ENCODE measurements around the gene SORCS1. TPM values are rescaled to one million over a fixed set of nuclear protein-coding genes. Genes with fewer than 3 reads are reported as not detected.

Gene SORCS1
- total RNA-seq, 1 experiment from 2014 or later = not detected

DNA sequence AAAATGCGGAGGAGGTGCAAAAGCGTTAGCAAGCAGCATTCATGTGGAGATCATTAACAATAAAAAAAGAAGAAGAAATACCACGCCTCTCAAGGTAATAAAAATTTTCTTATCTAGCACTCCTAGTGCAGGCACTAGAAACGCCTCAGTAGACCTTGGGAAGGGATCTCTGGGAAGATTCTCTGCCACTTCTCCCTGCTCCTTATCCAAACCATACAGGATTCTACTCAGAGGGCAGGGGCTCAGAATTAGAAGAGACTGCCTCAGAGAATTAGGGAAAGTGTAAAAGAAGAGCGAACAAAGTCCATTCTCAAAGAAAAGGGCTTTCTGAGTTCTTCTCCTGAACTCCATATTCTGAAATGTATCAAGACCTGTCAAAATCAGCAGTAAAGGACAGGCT is 413.4 kb downstream of the SORCS1 start:
- no peak overlapping the region for H3K9ac ChIP-seq (ENCODE audit: low read length)
- RAD21 ChIA-PET (ENCODE audit: low non-redundant PET in 1 of 2, low total read pairs in 2 of 2, uncharacterized antibody in 2 of 2, unreplicated experiment in 2 of 2) = no interaction called here
- no peak overlapping the region for H3K4me3 ChIP-seq (replicated peaks in 1 of 2; ENCODE audit: low read depth in 1 of 2, low read length in 2 of 2)
- CTCF ChIA-PET = no interaction called here
- H3K27ac ChIP-seq (ENCODE audit: low read depth, low read length) = no peak overlapping the region
- H3K79me2 ChIP-seq (ENCODE audit: insufficient read depth, low read length) = no peaks in the 10 kb centered on the region
- no peaks in the 10 kb centered on the region for H3K4me1 ChIP-seq (ENCODE audit: control insufficient read depth in 1 of 2, insufficient read depth in 2 of 2, low read length in 2 of 2)
- H4K20me1 ChIP-seq (ENCODE audit: insufficient read depth) = no peaks in the 10 kb centered on the region
- TF ChIP-seq SIN3A (IDR thresholded peaks at IDR 0.05; ENCODE audit: low read depth) = no peak
- H3K36me3 ChIP-seq (ENCODE audit: control insufficient read depth in 1 of 2, insufficient read depth in 2 of 2, low read length in 2 of 2) = no peaks in the 10 kb centered on the region
- H3K4me2 ChIP-seq (ENCODE audit: low read length) = no peak overlapping the region
- intact Hi-C loops (cut with micrococcal nuclease) = no loop called here
- BruUV-seq (replicated peaks) = no TSS peak
- H2AFZ ChIP-seq (ENCODE audit: low read depth, low read length, poor library complexity, severe bottlenecking) = no peak overlapping the region
- H3K27me3 ChIP-seq (ENCODE audit: insufficient read depth, low read length) = no peaks in the 10 kb centered on the region
- no peak for DNase-seq (ENCODE audit: low read depth, low spot score)
- ATAC-seq = no peak
- POLR2A ChIA-PET = interaction anchor here (0.6 kb wide), 1 partner anchor 367 kb away, joined by 3 read pairs; no protein-coding TSS in a partner anchor
- no peaks in the 10 kb centered on the region for H3K9me2 ChIP-seq (ENCODE audit: insufficient read depth)
- H3K9me3 ChIP-seq (ENCODE audit: control insufficient read depth in 1 of 2, insufficient read depth in 1 of 2, low read depth in 1 of 2, low read length in 2 of 2) = peaks cover 24 to 30% of the 10 kb centered on the region in 2 experiments; a peak in 2 of 4 replicates

DNA sequence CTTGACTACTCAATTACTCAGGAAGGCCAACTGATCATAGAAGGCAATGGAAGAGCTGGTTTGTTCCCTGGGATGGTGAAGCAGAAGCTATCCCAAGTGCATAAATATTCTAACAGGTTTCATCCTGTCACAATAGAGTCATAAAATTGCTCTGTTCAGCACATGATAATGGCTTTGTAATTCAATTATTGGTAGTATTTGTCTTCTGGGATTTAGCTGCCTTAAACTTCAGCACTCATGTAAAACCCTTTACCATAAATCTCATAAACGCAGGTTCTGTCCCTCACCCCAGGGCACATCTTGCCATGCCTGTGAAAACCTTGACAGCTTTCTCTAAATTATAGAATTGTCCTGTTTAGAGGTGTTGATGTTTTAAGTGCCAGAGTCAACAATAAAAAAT is 417.6 kb downstream of the SORCS1 start:
- peaks cover 17 to 26% of the 10 kb centered on the region in 2 experiments; a peak in 2 of 4 replicates for H3K9me3 ChIP-seq (ENCODE audit: control insufficient read depth in 1 of 2, insufficient read depth in 1 of 2, low read depth in 1 of 2, low read length in 2 of 2)
- POLR2A ChIA-PET = no interaction called here
- DNase-seq (ENCODE audit: low read depth, low spot score) (no peak), ATAC-seq (no peak)
- BruUV-seq (replicated peaks) = no TSS peak
- no peak overlapping the region for H3K27ac ChIP-seq (ENCODE audit: low read depth, low read length)
- intact Hi-C loops (cut with micrococcal nuclease) = no loop called here
- CTCF ChIA-PET = no interaction called here
- no peak overlapping the region for H3K4me3 ChIP-seq (replicated peaks in 1 of 2; ENCODE audit: low read depth in 1 of 2, low read length in 2 of 2)
- RAD21 ChIA-PET (ENCODE audit: low non-redundant PET in 1 of 2, low total read pairs in 2 of 2, uncharacterized antibody in 2 of 2, unreplicated experiment in 2 of 2) = no interaction called here
- no peak overlapping the region for H3K4me2 ChIP-seq (ENCODE audit: low read length)
- no peaks in the 10 kb centered on the region for H4K20me1 ChIP-seq (ENCODE audit: insufficient read depth)
- no peaks in the 10 kb centered on the region for H3K9me2 ChIP-seq (ENCODE audit: insufficient read depth)
- no peak overlapping the region for H3K9ac ChIP-seq (ENCODE audit: low read length)
- no peaks in the 10 kb centered on the region for H3K79me2 ChIP-seq (ENCODE audit: insufficient read depth, low read length)
- no peaks in the 10 kb centered on the region for H3K27me3 ChIP-seq (ENCODE audit: insufficient read depth, low read length)
- no peaks in the 10 kb centered on the region for H3K4me1 ChIP-seq (ENCODE audit: control insufficient read depth in 1 of 2, insufficient read depth in 2 of 2, low read length in 2 of 2)
- no peak overlapping the region for H2AFZ ChIP-seq (ENCODE audit: low read depth, low read length, poor library complexity, severe bottlenecking)
- no peaks in the 10 kb centered on the region for H3K36me3 ChIP-seq (ENCODE audit: control insufficient read depth in 1 of 2, insufficient read depth in 2 of 2, low read length in 2 of 2)
- TF ChIP-seq, protein P1, sequence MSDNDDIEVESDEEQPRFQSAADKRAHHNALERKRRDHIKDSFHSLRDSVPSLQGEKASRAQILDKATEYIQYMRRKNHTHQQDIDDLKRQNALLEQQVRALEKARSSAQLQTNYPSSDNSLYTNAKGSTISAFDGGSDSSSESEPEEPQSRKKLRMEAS (IDR thresholded peaks at IDR 0.05) = no peak
- TF ChIP-seq REST (IDR thresholded peaks at IDR 0.05; ENCODE audit: low read depth) (no peak), ZFX (IDR thresholded peaks at IDR 0.05) (no peak), CBX3 (IDR thresholded peaks at IDR 0.05; ENCODE audit: low read depth) (no peak), FOSL1 (IDR thresholded peaks at IDR 0.05; ENCODE audit: low read depth) (no peak), RAD21 (IDR thresholded peaks at IDR 0.05; ENCODE audit: low read depth) (no peak)

All from HCT116 (cell line).